GM12892 (cell line): ENCODE results near the gene RDH12.

Experiments
- POLR2A ChIP-seq: IDR thresholded peaks from 2 replicates; pipeline ENCODE4 v1.6.1; 2011; ENCODE audit warnings: low read depth, low read length, control low read depth
- POLR2AphosphoS5 ChIP-seq: IDR thresholded peaks from 2 replicates; pipeline ENCODE4 v1.6.1; 2011; ENCODE audit warnings: low read depth, low read length, control low read depth
- TAF1 ChIP-seq: IDR thresholded peaks from 2 replicates; pipeline ENCODE4 v1.6.1; 2011; ENCODE audit warnings: low read depth, mild to moderate bottlenecking, control low read depth, low read length, borderline replicate concordance

DNA sequence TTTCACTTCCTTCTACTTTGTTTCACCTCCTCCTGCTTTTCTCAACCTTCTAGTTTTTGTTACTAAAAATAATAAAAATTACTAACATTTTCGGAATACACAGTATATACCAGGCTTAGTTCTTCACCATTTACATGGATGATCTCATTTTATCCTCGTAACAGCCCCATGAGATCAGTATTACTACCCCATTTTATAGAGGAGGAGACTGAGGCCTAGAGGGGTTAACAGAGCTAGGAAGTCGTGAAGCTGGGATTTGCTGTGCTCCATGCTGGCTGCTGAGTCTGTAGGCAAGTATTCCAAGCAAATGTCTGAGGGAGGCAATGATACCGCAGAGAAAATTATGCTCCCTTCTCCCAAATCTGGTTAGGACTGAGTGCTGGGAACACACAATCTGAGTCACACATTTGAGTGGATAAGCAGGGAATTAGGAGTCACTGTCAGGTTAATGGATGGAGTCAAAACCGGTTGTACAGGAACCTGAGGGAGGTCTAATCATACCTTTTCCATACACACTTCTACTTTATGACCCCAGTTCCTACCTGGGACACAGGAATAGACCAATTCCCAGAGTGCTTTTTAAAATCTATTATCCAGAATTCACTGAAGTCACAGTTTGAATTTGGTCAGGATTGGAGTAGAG is 63.6 kb downstream of the RDH12 start:
- TF ChIP-seq POLR2A, result no peak
- no peak for TF ChIP-seq POLR2AphosphoS5
- no peak for TF ChIP-seq TAF1
